Spinal cord (tissue), 10 donors: ENCODE results near the gene ENGASE. TPM values are rescaled to one million over a fixed set of nuclear protein-coding genes. Genes with fewer than 3 reads are reported as not detected.

Experiments used
- DNase-seq, 6 donors: peaks; one replicate each; pipeline versions ENCODE4 v3.0.0 to v3.0.0-alpha.2; 2013 to 2015; ENCODE audit warnings: low spot score in 6 of 6, low read depth in 4 of 6
- H3K27ac ChIP-seq: one replicate; pipeline ENCODE4 v1.5.1; 2013; ENCODE audit warnings: low read depth, low read length, control low read depth
- H3K27me3 ChIP-seq: one replicate; pipeline ENCODE4 v1.6.1; 2013; ENCODE audit warnings: low read length; ENCODE audit not compliant: control insufficient read depth, insufficient read depth
- H3K36me3 ChIP-seq: one replicate; pipeline ENCODE4 v1.6.1; 2013; ENCODE audit warnings: low read length; ENCODE audit not compliant: control insufficient read depth, insufficient read depth
- H3K4me1 ChIP-seq: one replicate; pipeline ENCODE4 v1.6.1; 2013; ENCODE audit warnings: low read length; ENCODE audit not compliant: control insufficient read depth, insufficient read depth
- H3K4me3 ChIP-seq: one replicate; pipeline ENCODE4 v1.5.1; 2013; ENCODE audit warnings: low read depth, low read length, control low read depth
- H3K9me3 ChIP-seq: one replicate; pipeline ENCODE4 v1.6.1; 2013; ENCODE audit warnings: low read length; ENCODE audit not compliant: control insufficient read depth, insufficient read depth
- WGBS: methylation state at CpG from one replicate; pipeline ENCODE4 v1.1.5; 2013; ENCODE audit warnings: missing lambda C conversion rate; ENCODE audit not compliant: insufficient coverage; 5-methylcytosine and 5-hydroxymethylcytosine counted together
- polyA plus RNA-seq, 2 donors: library from polyadenylated mRNA; unstranded; fragments of 120-200 nt; gene quantifications; one replicate each; pipeline ENCODE4 v1.2.1, GENCODE V29; 2013; ENCODE audit not compliant: insufficient read length in 2 of 2
- total RNA-seq, 2 donors: library from RNA; depleted of rRNA in 1 of 2; stranded (reverse); fragments of 120-200 nt in 1 of 2; fragments of >200 nt in 1 of 2; gene quantifications; one replicate each; pipeline versions ENCODE4 v1.2.3 to v1.2.4, GENCODE V29; 2013 to 2014
- donor health status: healthy.

ENGASE gene
- total and polyA plus RNA-seq, 4 donors: 15.3 to 32.6 (median 22.2) TPM

GRCh38 chr17:79132271-79133064 lies 57.8 kb downstream of the ENGASE start:
- Histone ChIP-seq H3K27me3 (no peaks in the 10 kb centered on the region), H3K9me3 (no peaks in the 10 kb centered on the region), H3K4me1 (peaks cover 29% of the 10 kb centered on the region), H3K27ac (no peak overlapping the region), H3K36me3 (peaks cover 17% of the 10 kb centered on the region), H3K4me3 (no peak overlapping the region)
- WGBS: 82% methylated on average over 35 of the region's 36 CpGs
- DNase-seq: no peak

- 100% methylated on average over 1 of the region's 1 CpG for WGBS
- no peak for DNase-seq
- H3K4me3 ChIP-seq: no peak overlapping the region
Observed at GRCh38 chr17:79133214-79133613, 58.6 kb downstream of the ENGASE start.

GRCh38 chr17:79133985-79134384 lies 59.4 kb downstream of the ENGASE start:
- Histone ChIP-seq H3K27me3 (no peaks in the 10 kb centered on the region), H3K27ac (no peak overlapping the region)
- no peak for DNase-seq

More at GRCh38 chr17:79133214-79133613, 58.6 kb downstream of the ENGASE start:
- Histone ChIP-seq H3K36me3 (peaks cover 17% of the 10 kb centered on the region), H3K9me3 (no peaks in the 10 kb centered on the region), H3K4me1 (peaks cover 36% of the 10 kb centered on the region), H3K27me3 (no peaks in the 10 kb centered on the region), H3K27ac (no peak overlapping the region)

GRCh38 chr17:79135011-79135410 lies 60.4 kb downstream of the ENGASE start:
- Histone ChIP-seq H3K9me3 (no peaks in the 10 kb centered on the region), H3K27me3 (no peaks in the 10 kb centered on the region), H3K36me3 (peaks cover 14% of the 10 kb centered on the region), H3K4me3 (no peak overlapping the region), H3K27ac (no peak overlapping the region), H3K4me1 (peaks cover 47% of the 10 kb centered on the region)
- WGBS: 91% methylated on average over 7 of the region's 9 CpGs
- DNase-seq: no peak

More at GRCh38 chr17:79133985-79134384, 59.4 kb downstream of the ENGASE start:
- peaks cover 17% of the 10 kb centered on the region for H3K36me3 ChIP-seq
- WGBS: 73% methylated on average over 3 of the region's 7 CpGs
- H3K4me3 ChIP-seq: no peak overlapping the region
- H3K4me1 ChIP-seq: peaks cover 37% of the 10 kb centered on the region
- no peaks in the 10 kb centered on the region for H3K9me3 ChIP-seq

GRCh38 chr17:79135628-79136405 lies 61.2 kb downstream of the ENGASE start:
- peaks cover 7% of the 10 kb centered on the region for H3K36me3 ChIP-seq
- WGBS: 74% methylated on average over 19 of the region's 24 CpGs
- no peaks in the 10 kb centered on the region for H3K9me3 ChIP-seq

More at GRCh38 chr17:79135628-79136405, 61.2 kb downstream of the ENGASE start:
- no peak overlapping the region for H3K4me3 ChIP-seq
- H3K27ac ChIP-seq: no peak overlapping the region
- H3K27me3 ChIP-seq: no peaks in the 10 kb centered on the region
- no peak for DNase-seq
- peaks cover 51% of the 10 kb centered on the region for H3K4me1 ChIP-seq

Other genes starting within 250 kb of the ENGASE start
- 10 to 100 TPM; 22.5 to 30.7 TPM for gene USP36, start 234.0 kb upstream of the ENGASE start, total RNA-seq
- 10 to 100 TPM; 34.8 to 41.0 TPM for gene USP36, start 234.0 kb upstream of the ENGASE start, polyA plus RNA-seq
- gene CEP295NL, start 171.6 kb upstream of the ENGASE start, total RNA-seq: 1 to 10 TPM; 3.1 to 3.3 TPM
- 1 to 10 TPM in 1 of 2 donors, under 1 TPM in 1; 0.27 to 3.2 TPM for gene CEP295NL, start 171.6 kb upstream of the ENGASE start, polyA plus RNA-seq
- gene TIMP2, start 149.4 kb upstream of the ENGASE start, total RNA-seq: 100 to 1,000 TPM; 139 to 161 TPM
- gene TIMP2, start 149.4 kb upstream of the ENGASE start, polyA plus RNA-seq: 100 to 1,000 TPM; 416 to 417 TPM
- gene LGALS3BP, start 94.9 kb upstream of the ENGASE start, total RNA-seq: 100 to 1,000 TPM in 1 of 2 donors, 10 to 100 TPM in 1; 96.3 to 166 TPM
- gene LGALS3BP, start 94.9 kb upstream of the ENGASE start, polyA plus RNA-seq: 100 to 1,000 TPM in 1 of 2 donors, 10 to 100 TPM in 1; 83.0 to 116 TPM
- gene CANT1, start 65.1 kb upstream of the ENGASE start, total RNA-seq: 10 to 100 TPM; 23.6 to 29.8 TPM
- 10 to 100 TPM; 31.9 to 38.8 TPM for gene CANT1, start 65.1 kb upstream of the ENGASE start, polyA plus RNA-seq
- gene C1QTNF1, start 50.7 kb upstream of the ENGASE start, total RNA-seq: 10 to 100 TPM in 1 of 2 donors, 1 to 10 TPM in 1; 9.0 to 15.5 TPM
- gene C1QTNF1, start 50.7 kb upstream of the ENGASE start, polyA plus RNA-seq: 1 to 10 TPM; 4.0 to 7.1 TPM